ENCODE data around the gene TGIF1.

The TGIF1 gene

DNA sequence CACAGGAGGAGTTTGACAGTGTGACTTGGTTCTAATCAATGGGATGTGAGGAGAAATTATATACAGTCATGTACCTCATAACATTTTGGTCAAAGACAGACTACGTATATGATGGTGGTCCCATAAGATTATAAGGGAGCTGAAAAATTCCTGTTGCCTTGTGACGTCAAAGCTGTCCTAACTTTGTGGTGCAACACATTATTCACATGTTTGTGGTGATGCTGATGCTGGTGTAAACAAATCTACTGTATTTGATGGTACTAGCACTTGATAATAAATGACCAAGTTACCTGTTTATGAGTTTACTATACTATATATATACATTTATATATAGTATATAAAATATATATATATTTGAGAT, 29.1 kb upstream of the TGIF1 start:
- H3K4me3 ChIP-seq (ENCODE audit: low read depth, low read length): no peak overlapping the region
- TF ChIP-seq, protein P1, sequence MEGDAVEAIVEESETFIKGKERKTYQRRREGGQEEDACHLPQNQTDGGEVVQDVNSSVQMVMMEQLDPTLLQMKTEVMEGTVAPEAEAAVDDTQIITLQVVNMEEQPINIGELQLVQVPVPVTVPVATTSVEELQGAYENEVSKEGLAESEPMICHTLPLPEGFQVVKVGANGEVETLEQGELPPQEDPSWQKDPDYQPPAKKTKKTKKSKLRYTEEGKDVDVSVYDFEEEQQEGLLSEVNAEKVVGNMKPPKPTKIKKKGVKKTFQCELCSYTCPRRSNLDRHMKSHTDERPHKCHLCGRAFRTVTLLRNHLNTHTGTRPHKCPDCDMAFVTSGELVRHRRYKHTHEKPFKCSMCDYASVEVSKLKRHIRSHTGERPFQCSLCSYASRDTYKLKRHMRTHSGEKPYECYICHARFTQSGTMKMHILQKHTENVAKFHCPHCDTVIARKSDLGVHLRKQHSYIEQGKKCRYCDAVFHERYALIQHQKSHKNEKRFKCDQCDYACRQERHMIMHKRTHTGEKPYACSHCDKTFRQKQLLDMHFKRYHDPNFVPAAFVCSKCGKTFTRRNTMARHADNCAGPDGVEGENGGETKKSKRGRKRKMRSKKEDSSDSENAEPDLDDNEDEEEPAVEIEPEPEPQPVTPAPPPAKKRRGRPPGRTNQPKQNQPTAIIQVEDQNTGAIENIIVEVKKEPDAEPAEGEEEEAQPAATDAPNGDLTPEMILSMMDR (IDR thresholded peaks at IDR 0.05; ENCODE audit: borderline replicate concordance, insufficient read depth, low read depth, low read length): no peak

DNA sequence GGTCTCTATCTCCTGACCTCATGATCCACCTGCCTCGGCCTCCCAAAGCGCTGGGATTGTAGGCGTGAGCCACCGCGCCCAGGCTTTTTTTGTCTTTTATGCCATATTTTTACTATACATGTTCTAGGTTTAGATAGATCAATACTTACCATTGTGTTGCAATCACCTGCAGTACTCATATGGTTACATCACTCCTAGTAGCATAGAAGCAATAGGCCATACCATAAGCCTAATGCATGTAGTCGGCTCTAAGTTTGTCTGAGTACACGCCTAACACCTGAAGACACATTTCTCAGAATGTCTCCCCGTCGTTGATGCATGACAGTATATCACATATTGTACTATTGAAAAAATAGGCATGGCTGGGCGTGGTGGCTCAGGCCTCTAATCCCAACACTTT, 27.1 kb upstream of the TGIF1 start:
- H3K4me3 ChIP-seq (ENCODE audit: low read depth, low read length): no peak overlapping the region
- TF ChIP-seq, protein P1 (IDR thresholded peaks at IDR 0.05; ENCODE audit: borderline replicate concordance, insufficient read depth, low read depth, low read length): no peak

DNA sequence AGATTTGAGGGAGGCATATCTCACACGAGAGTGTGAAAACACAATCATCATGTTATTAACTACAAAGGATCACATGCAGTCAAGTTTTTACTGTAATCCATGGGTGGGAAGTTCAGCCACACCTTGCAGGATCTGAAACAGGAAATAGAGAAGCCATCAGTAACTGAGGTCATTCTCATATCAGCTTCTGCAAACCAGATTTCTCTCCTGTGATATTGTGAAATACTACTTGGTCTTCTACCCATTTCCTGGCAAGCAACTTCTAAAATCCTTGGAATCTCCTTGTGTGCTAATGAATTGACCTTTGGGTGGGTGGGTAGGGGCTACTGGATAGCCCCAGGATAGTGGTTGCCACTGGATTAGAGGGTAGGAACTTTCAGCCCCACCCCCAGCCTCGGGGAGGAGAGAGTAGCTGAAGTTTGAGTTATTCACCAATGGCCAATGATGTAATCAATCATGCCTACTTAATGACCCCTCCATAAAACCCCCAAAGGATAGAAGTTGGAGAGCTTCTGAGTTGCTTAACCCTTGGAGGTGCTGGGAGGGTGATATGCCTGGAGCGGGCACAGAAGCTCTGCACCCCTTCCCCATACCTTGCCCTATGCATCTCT, 25.6 kb upstream of the TGIF1 start:
- TF ChIP-seq, protein P1 (IDR thresholded peaks at IDR 0.05; ENCODE audit: borderline replicate concordance, insufficient read depth, low read depth, low read length): no peak
- no peak overlapping the region for H3K4me3 ChIP-seq (ENCODE audit: low read depth, low read length)

DNA sequence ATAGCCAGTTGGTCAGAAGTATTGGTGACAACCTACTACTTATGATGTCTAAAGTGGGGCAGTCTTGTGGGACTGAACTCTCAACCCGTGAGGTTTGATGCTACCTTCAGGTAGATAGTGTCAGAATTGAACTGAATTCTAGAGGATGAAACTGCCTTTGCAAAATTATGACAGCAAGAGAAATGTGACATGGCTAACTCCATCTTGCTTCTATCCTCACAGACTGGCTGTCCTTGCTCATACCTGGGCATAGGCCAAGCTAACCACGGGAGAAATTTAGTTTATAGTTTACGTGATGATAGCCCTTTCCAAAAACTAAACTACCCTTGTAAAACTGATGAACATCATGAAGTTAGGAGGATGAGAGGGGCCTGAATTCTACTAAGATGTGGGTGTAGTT, 24.9 kb upstream of the TGIF1 start:
- H3K4me3 ChIP-seq (ENCODE audit: low read depth, low read length): no peak overlapping the region
- TF ChIP-seq, protein P1 (IDR thresholded peaks at IDR 0.05; ENCODE audit: borderline replicate concordance, insufficient read depth, low read depth, low read length): no peak

DNA sequence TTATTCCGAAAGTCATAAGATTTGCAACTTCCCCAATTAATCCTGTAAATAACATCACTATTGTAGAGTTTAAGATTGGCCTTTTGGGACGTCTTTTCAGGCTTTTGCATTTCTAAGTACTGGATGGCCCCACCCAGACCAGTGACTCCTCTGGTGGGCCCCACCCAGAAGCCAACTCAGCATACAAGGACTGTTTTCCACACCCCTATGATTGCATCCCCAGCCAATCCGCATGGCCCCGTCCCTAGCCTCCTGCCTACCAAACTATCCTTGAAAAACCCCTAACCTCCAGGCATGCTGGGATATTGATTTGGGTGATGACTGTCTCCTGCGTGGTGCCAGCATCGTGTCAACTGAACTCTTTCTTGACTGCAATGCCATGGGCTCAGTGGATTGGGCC, 24.5 kb upstream of the TGIF1 start:
- TF ChIP-seq, protein P1 (IDR thresholded peaks at IDR 0.05; ENCODE audit: borderline replicate concordance, insufficient read depth, low read depth, low read length): no peak

DNA sequence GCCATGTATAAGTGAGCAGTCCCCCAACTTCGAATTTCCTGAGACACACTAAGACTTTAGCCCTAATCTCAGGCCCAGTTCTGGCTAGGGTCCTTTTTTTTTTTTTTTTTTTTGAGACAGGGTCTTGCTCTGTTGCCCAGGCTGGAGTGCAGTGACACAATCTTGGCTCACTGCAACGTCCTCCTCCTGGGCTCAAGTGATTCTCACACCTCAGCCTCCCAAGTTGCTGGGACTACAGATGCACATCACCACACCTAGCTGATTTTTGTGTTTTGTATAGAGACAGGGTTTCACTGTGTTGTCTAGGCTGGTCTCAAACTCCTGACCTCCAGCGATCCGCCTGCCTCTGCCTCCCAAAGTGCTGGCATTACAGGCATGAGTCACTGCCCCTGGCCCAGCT, 23.9 kb upstream of the TGIF1 start:
- TF ChIP-seq, protein P1 (IDR thresholded peaks at IDR 0.05; ENCODE audit: borderline replicate concordance, insufficient read depth, low read depth, low read length): no peak
- H3K4me3 ChIP-seq (ENCODE audit: low read depth, low read length): no peak overlapping the region

More for the DNA sequence above, 24.5 kb upstream of the TGIF1 start:
- no peak overlapping the region for H3K4me3 ChIP-seq (ENCODE audit: low read depth, low read length)

DNA sequence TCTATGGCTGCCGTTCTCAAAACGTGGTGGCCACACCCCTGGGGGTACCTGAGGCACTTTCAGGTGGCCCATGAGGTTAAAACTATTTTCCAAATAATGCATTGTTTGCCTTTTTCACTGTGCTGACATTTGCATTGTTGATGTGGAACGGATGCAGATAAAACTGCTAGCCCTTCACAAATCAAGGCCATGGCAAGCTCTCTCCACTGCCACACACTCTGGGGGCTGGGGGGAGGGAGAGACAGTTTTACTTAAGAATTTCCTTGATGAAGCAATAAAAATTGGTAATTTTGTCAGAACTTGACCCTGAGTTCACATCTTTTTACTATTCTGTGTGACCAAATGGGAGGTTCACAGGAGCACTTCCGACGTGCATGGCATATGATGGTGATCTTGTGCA, 22.0 kb upstream of the TGIF1 start:
- TF ChIP-seq, protein P1 (IDR thresholded peaks at IDR 0.05; ENCODE audit: borderline replicate concordance, insufficient read depth, low read depth, low read length): no peak
- no peak overlapping the region for H3K4me3 ChIP-seq (ENCODE audit: low read depth, low read length)

Data from GM12875 (cell line).